NT2/D1 (cell line): ENCODE measurements around the gene SH2D3C.

Experiments
- DNase-seq: peaks from one replicate; pipeline ENCODE4 v3.0.0-alpha.2; 2011; ENCODE audit warnings: low read depth, low spot score
- H3K27me3 ChIP-seq: 2 replicates; pipeline ENCODE4 v1.6.0; 2011; ENCODE audit warnings: mild to moderate bottlenecking; ENCODE audit not compliant: insufficient read length, insufficient read depth
- H3K36me3 ChIP-seq: 2 replicates; pipeline ENCODE4 v1.6.1; 2011; ENCODE audit warnings: mild to moderate bottlenecking, low read length, mixed read lengths; ENCODE audit not compliant: insufficient read depth, insufficient read length
- H3K4me1 ChIP-seq: 2 replicates; pipeline ENCODE4 v1.5.1; 2011; ENCODE audit not compliant: insufficient read depth, insufficient read length
- H3K4me3 ChIP-seq: 2 replicates; pipeline ENCODE4 v1.5.1; 2011; ENCODE audit warnings: low read depth; ENCODE audit not compliant: insufficient read length
- H3K9ac ChIP-seq: 2 replicates; pipeline ENCODE4 v1.6.0; 2011; ENCODE audit warnings: low read depth; ENCODE audit not compliant: insufficient read length
- H3K9me3 ChIP-seq: 2 replicates; pipeline ENCODE4 v1.5.1; 2011; ENCODE audit warnings: mild to moderate bottlenecking, low read length; ENCODE audit not compliant: insufficient read depth
- SUZ12 ChIP-seq: IDR thresholded peaks from 2 replicates; pipeline ENCODE4 v1.6.1; 2011; ENCODE audit not compliant: insufficient read length, insufficient read depth; ENCODE audit errors: extremely low read depth
- YY1 ChIP-seq: IDR thresholded peaks from 2 replicates; pipeline ENCODE4 v1.6.1; 2011; ENCODE audit not compliant: insufficient read length, insufficient read depth
- ZNF274 ChIP-seq: IDR thresholded peaks from 2 replicates; pipeline ENCODE4 v1.6.1; 2011; ENCODE audit warnings: mild to moderate bottlenecking, low read depth, low read length

The SH2D3C gene

GRCh38 chr9:127771570-127772189 is 6.8 kb downstream of the SH2D3C start:
- peak overlapping the region; percentile 39 for H3K9ac ChIP-seq

DNA sequence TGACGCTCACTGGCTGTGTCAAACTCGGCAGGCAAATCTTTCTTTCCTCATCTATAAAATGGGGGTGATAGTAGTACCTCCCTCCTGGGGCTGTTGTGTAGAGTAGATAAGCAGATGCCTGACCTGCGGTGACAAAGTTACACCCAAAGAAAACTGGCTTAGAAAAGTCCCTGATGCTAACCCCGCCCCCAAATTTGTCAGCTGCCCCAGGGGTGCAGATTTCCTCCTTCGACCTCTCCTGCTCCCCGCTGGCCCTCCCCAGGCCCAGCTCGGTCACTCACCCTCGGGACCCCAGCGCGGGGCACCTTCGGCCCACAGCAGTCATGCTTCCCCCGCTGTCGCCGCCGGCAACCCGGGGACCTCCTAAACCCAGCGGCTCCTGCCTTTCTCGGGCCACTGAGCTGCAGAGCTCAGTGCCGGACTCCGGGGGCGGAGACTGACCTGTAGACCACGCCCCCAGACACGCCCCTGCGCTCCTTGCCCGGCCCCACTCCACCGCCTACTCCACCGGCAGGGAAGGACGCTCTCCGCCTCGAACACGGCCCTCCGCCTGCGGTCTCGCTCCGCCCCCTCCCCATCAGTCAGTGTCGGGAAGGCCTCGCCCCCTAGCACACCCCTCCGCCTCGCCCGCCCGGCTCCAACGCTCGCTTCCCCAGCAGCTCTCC is 7.4 kb downstream of the SH2D3C start:
- Histone ChIP-seq H3K4me1 (peaks cover 33% of the 10 kb centered on the region), H3K4me3 (peak overlapping the region; percentile 56), H3K9me3 (no peaks in the 10 kb centered on the region), H3K9ac (peak overlapping the region; percentile 68), H3K36me3 (peaks cover 3% of the 10 kb centered on the region), H3K27me3 (no peaks in the 10 kb centered on the region)
- TF ChIP-seq YY1, result no peak
- no peak for TF ChIP-seq ZNF274
- TF ChIP-seq SUZ12, result no peak
- DNase-seq, result peak; percentile 98

More at GRCh38 chr9:127771570-127772189, 6.8 kb downstream of the SH2D3C start:
- Histone ChIP-seq H3K36me3 (peaks cover 3% of the 10 kb centered on the region), H3K9me3 (no peaks in the 10 kb centered on the region), H3K4me1 (peaks cover 36% of the 10 kb centered on the region), H3K27me3 (no peaks in the 10 kb centered on the region), H3K4me3 (peak overlapping the region; percentile 18)
- DNase-seq, result no peak
- TF ChIP-seq ZNF274 (no peak), SUZ12 (no peak)

DNA sequence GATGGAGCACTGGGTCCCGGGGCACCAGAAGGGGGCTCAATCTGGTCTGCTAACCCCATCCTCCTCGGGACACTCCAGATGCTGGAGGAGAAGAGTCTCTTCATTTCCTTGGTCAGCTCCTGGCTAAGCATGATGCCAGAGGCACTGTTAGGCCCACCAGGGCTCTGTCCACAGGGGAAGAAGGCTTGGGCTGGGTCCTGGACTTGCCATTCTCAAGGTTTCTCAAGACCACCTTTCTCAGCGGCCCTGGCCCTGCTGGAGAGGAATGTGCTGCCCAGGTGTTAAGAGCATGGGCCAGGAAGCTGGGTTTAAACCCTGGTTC is 7.9 kb downstream of the SH2D3C start:
- peaks cover 33% of the 10 kb centered on the region for H3K4me1 ChIP-seq
- DNase-seq, result no peak
- no peaks in the 10 kb centered on the region for H3K9me3 ChIP-seq
- TF ChIP-seq YY1 (no peak), ZNF274 (no peak), SUZ12 (no peak)
- no peaks in the 10 kb centered on the region for H3K27me3 ChIP-seq
- peaks cover 3% of the 10 kb centered on the region for H3K36me3 ChIP-seq
- peak overlapping the region; percentile 56 for H3K4me3 ChIP-seq
- peak overlapping the region; percentile 68 for H3K9ac ChIP-seq

DNA sequence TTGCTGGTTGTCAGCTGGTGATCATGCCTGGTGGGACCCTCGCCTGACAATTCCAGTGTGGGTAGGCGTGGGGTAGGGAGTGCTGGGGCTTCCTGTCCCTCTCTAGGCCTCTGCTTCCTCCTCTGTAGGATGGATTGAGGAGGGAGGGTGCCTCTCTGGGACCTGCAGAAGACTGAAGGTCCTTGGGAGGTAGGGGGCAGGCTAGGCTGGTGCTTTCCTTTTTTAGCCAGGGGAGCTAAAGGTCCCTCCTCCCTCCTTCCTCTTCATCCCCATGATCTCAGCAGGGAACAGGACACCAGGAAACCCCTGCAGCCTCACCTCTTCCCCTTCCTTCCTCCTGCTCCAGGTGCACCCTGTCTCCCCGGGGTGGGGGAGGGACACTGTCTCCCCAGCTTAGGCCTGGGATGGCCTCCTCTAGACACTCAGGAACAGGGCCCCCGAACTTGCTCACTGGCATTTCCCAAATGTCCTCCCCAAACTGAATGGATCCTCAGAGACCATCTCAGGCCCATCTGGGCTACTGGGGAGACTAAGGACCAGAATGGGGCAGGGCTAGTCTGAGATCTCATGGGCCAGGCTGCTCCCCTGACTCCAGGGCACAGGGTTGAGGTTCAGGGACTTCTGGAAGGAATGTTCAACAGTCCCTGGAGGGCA is 8.4 kb downstream of the SH2D3C start:
- Histone ChIP-seq H3K36me3 (peaks cover 3% of the 10 kb centered on the region), H3K9me3 (no peaks in the 10 kb centered on the region), H3K27me3 (no peaks in the 10 kb centered on the region), H3K9ac (peak overlapping the region; percentile 68), H3K4me1 (peaks cover 33% of the 10 kb centered on the region), H3K4me3 (peak overlapping the region; percentile 56)
- DNase-seq, result no peak
- TF ChIP-seq YY1 (no peak), ZNF274 (no peak), SUZ12 (no peak)

- TF ChIP-seq YY1 (no peak), SUZ12 (no peak), ZNF274 (no peak)
- Histone ChIP-seq H3K9ac (no peak overlapping the region), H3K9me3 (no peaks in the 10 kb centered on the region), H3K27me3 (no peaks in the 10 kb centered on the region), H3K4me1 (peaks cover 34% of the 10 kb centered on the region), H3K4me3 (no peak overlapping the region), H3K36me3 (peaks cover 3% of the 10 kb centered on the region)
- DNase-seq, result no peak
These were observed 9.4 kb downstream of the SH2D3C start for GRCh38 chr9:127769101-127769500.

DNA sequence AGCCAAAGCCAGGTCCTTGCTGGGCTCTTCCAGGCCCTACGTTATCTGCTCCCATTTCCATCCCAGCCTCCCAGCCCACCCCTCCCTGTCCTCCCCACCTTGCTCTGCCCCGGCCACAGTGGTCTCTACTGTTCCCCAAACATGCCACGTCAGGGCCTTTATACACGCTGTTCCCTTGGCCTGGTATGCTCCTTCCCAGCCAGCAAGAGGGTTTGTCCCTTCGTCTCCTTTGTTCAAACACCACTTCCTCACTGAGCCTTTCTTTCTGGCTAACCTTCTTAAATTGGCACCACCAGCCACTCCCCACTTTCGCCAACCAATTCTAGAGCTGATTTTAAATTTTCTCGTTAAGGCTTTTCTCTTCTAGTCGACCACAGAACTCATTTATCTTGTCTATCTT is 9.8 kb downstream of the SH2D3C start:
- no peak for DNase-seq
- Histone ChIP-seq H3K27me3 (no peaks in the 10 kb centered on the region), H3K36me3 (peaks cover 3% of the 10 kb centered on the region), H3K9ac (peak overlapping the region; percentile 50), H3K4me3 (no peak overlapping the region), H3K9me3 (no peaks in the 10 kb centered on the region), H3K4me1 (peaks cover 30% of the 10 kb centered on the region)
- TF ChIP-seq SUZ12 (no peak), YY1 (no peak), ZNF274 (no peak)

DNA sequence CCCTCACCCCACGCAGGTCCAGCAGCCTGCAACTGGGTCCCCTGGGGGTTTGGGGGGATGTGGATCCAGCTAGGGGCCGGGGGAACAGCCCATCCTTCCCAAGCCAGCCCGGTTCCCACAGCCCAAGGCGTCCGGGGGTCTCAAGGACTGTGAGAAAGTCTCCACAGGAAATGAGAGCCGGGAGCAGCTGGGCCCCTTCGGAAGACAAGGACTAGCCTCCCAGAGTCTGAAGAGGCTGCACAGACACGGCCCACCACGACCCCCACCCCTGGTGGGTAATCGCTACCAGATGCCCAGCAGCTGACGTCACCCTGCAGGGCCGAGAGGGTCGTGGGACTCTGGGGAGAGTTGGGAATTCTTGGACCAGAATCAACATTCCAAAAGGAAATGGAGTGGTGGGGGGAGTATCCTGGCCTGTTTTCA is 10.5 kb downstream of the SH2D3C start:
- Histone ChIP-seq H3K27me3 (no peaks in the 10 kb centered on the region), H3K4me1 (peaks cover 28% of the 10 kb centered on the region), H3K9ac (peak overlapping the region; percentile 50), H3K4me3 (no peak overlapping the region), H3K36me3 (peaks cover 3% of the 10 kb centered on the region), H3K9me3 (no peaks in the 10 kb centered on the region)
- TF ChIP-seq YY1 (no peak), SUZ12 (no peak), ZNF274 (no peak)
- no peak for DNase-seq
